ENCODE data around the gene TECPR1. TPM values are rescaled to one million over a fixed set of nuclear protein-coding genes. Genes with fewer than 3 reads are reported as not detected.
"Not testable (repeated sequence)": the region's sequence is repeated elsewhere in the genome, so short reads cannot be mapped to it uniquely, and the experiment has no call there.

Gene TECPR1
- total RNA-seq, 1 experiment from 2014 or later, result 10.8 TPM

GRCh38 chr7:98224701-98225181, 27.3 kb downstream of the TECPR1 start:
- no peak for DNase-seq (ENCODE audit: low spot score)

GRCh38 chr7:98223898-98224700, 27.9 kb downstream of the TECPR1 start:
- no peak for DNase-seq (ENCODE audit: low spot score)

- no peak for DNase-seq (ENCODE audit: low spot score)
Measured at GRCh38 chr7:98223351-98223897, 28.6 kb downstream of the TECPR1 start.

- DNase-seq (ENCODE audit: low spot score), result no peak
Measured at GRCh38 chr7:98222533-98223195, 29.4 kb downstream of the TECPR1 start.

- DNase-seq (ENCODE audit: low spot score), result no peak
Measured at GRCh38 chr7:98221611-98222532, 30.2 kb downstream of the TECPR1 start.

GRCh38 chr7:98219382-98219781, 32.6 kb downstream of the TECPR1 start:
- not testable (repeated sequence) for DNase-seq (ENCODE audit: low spot score)

- no peak for DNase-seq (ENCODE audit: low spot score)
Measured at GRCh38 chr7:98217623-98218582, 34.1 kb downstream of the TECPR1 start.

GRCh38 chr7:98216941-98217622, 35.0 kb downstream of the TECPR1 start:
- no peak for DNase-seq (ENCODE audit: low spot score)

GRCh38 chr7:98215561-98216495, 36.2 kb downstream of the TECPR1 start:
- no peak for DNase-seq (ENCODE audit: low spot score)

- DNase-seq (ENCODE audit: low spot score), result no peak
Measured at GRCh38 chr7:98214811-98215321, 37.2 kb downstream of the TECPR1 start.

GRCh38 chr7:98213888-98214810, 37.9 kb downstream of the TECPR1 start:
- no peak for DNase-seq (ENCODE audit: low spot score)

- no peak for DNase-seq (ENCODE audit: low spot score)
Measured at GRCh38 chr7:98213296-98213887, 38.6 kb downstream of the TECPR1 start.

GRCh38 chr7:98212532-98213041, 39.4 kb downstream of the TECPR1 start:
- no peak for DNase-seq (ENCODE audit: low spot score)

GRCh38 chr7:98211676-98212531, 40.1 kb downstream of the TECPR1 start:
- DNase-seq (ENCODE audit: low spot score), result no peak

GRCh38 chr7:98211221-98211675, 40.8 kb downstream of the TECPR1 start, which contains the start of gene BHLHA15:
Gene BHLHA15, plus strand, starts transcription at chr7:98211439. Its CDS starts 871 bp downstream, at chr7:98212310.
- no peak for DNase-seq (ENCODE audit: low spot score)

Measured in H4 (cell line).